T-cell (primary cell): ENCODE results near the gene LIMS2. TPM values are rescaled to one million over a fixed set of nuclear protein-coding genes. Genes with fewer than 3 reads are reported as not detected.

Experiments
- ATAC-seq, 4 experiments: fragments of 200-7000 bp in 3 of 4; fragments of 150-1000 bp in 1 of 4; cut with Tn5 transposase; replicated peaks in 1 of 4; 1 replicate in 3 of 4; 2 replicates in 1 of 4; pipeline ENCODE4 v1.10.0; 2021; ENCODE audit warnings: moderate library complexity in 3 of 4, mild to moderate bottlenecking in 2 of 4, moderate number of reproducible peaks in 1 of 4
- CTCF ChIA-PET, 2 donors: fragments of 300-600 bp; sonication (Branson Sonifier 250); formaldehyde crosslinking; loops; one replicate each; lab custom pipeline; 2022; ENCODE audit warnings: antibody characterized with exemption in 2 of 2; lab: Charles Lee
- POLR2A ChIA-PET, 2 donors: fragments of 300-600 bp; sonication (Branson Sonifier 250); formaldehyde crosslinking; loops; one replicate each; lab custom pipeline; 2022; ENCODE audit warnings: antibody characterized with exemption in 2 of 2; lab: Charles Lee
- DNase-seq, 35 experiments: peaks; one replicate each; pipeline versions ENCODE4 v3.0.0 to v3.0.0-alpha.2; 2013 to 2023
- H3K27ac ChIP-seq: one replicate; pipeline ENCODE4 v1.5.1; 2013; ENCODE audit warnings: low read length
- H3K27me3 ChIP-seq, 2 experiments: replicated peaks in 1 of 2; 1 replicate in 1 of 2; 2 replicates in 1 of 2; pipeline versions ENCODE4 v1.6.1 to v1.7.0; 2013; ENCODE audit warnings: low read length in 1 of 2, mixed read lengths in 1 of 2; ENCODE audit not compliant: control insufficient read depth in 2 of 2, insufficient read depth in 2 of 2; ENCODE audit errors: extremely low read depth in 1 of 2
- H3K36me3 ChIP-seq, 2 donors: 1 replicate in 1 of 2; 2 replicates in 1 of 2; pipeline versions ENCODE4 v1.6.1 to v1.7.0; 2013; ENCODE audit warnings: low read length in 1 of 2; ENCODE audit not compliant: control insufficient read depth in 2 of 2, insufficient read depth in 1 of 2; ENCODE audit errors: extremely low read depth in 1 of 2
- H3K4me1 ChIP-seq, 2 experiments: 1 replicate in 1 of 2; 2 replicates in 1 of 2; pipeline versions ENCODE4 v1.6.1 to v1.7.0; 2013; ENCODE audit warnings: low read length in 2 of 2, mixed read lengths in 1 of 2; ENCODE audit not compliant: insufficient read depth in 2 of 2, control insufficient read depth in 1 of 2; ENCODE audit errors: extremely low read depth in 1 of 2
- H3K4me3 ChIP-seq, 2 donors: 1 replicate in 1 of 2; 2 replicates in 1 of 2; pipeline versions ENCODE4 v1.5.1 to v1.7.0; 2013; ENCODE audit warnings: mild to moderate bottlenecking in 2 of 2, low read length in 1 of 2, moderate library complexity in 1 of 2; ENCODE audit not compliant: control insufficient read depth in 1 of 2; ENCODE audit errors: extremely low read depth in 1 of 2
- H3K9me3 ChIP-seq: 2 replicates; pipeline ENCODE4 v1.7.0; 2013
- H3K27ac Mint-ChIP-seq, 2 donors: one replicate each; pipeline ENCODE4 v1.8.0; 2020 to 2021; ENCODE audit warnings: mild to moderate bottlenecking in 2 of 2, mixed read lengths in 2 of 2
- H3K27me3 Mint-ChIP-seq, 2 donors: one replicate each; pipeline ENCODE4 v1.8.0; 2021 to 2022; ENCODE audit warnings: mixed read lengths in 2 of 2
- H3K36me3 Mint-ChIP-seq: one replicate; pipeline ENCODE4 v1.8.0; 2021; ENCODE audit warnings: mixed read lengths
- H3K4me1 Mint-ChIP-seq, 3 donors: one replicate each; pipeline ENCODE4 v1.8.0; 2020 to 2022; ENCODE audit warnings: mixed read lengths in 3 of 3, mild to moderate bottlenecking in 1 of 3
- H3K4me3 Mint-ChIP-seq, 3 donors: one replicate each; pipeline ENCODE4 v1.8.0; 2020 to 2022; ENCODE audit warnings: mild to moderate bottlenecking in 3 of 3, mixed read lengths in 3 of 3, moderate library complexity in 3 of 3
- H3K9me3 Mint-ChIP-seq, 3 donors: one replicate each; pipeline ENCODE4 v1.8.0; 2020 to 2022; ENCODE audit warnings: mixed read lengths in 3 of 3
- WGBS: methylation state at CpG from one replicate; pipeline ENCODE4 v1.1.5; 2013; ENCODE audit warnings: missing lambda C conversion rate; ENCODE audit not compliant: insufficient coverage; 5-methylcytosine and 5-hydroxymethylcytosine counted together
- total RNA-seq, 35 experiments: library from RNA in 6 of 35; stranded (reverse) in 6 of 35; fragments of 120-200 nt in 1 of 35; gene quantifications; one replicate each; pipeline versions ENCODE4 v1.2.1 to v1.2.4 and lab custom pipeline; 2013 to 2026

The LIMS2 gene
- total RNA-seq, 5 donors from 2014 or later (not counting 1 experiment from before 2014, with no cell fraction given), result 8.4 to 14.8 (median 10.3) TPM

DNA sequence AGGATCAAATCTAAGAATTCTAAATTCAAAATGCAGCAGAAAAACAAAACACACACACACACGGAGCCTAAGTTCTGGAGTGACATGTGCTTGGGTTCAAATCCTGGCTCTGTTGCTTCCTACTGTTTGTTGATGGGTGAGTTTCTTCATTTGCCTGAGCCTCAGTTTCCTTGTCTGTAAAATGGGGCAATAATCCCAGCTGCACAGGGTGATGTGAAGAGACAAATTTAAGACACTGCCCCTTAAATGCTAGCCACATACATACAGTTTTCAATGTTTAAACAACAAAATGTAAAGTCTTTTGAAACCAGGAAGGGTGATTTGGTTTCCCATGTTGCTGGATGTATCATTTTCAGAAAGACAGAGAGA, 30.3 kb downstream of the LIMS2 start:
- Histone ChIP-seq H3K4me3 (no peak overlapping the region), H3K9me3 (no peaks in the 10 kb centered on the region), H3K27ac (no peak overlapping the region), H3K27me3 (peaks cover 0 to 4% of the 10 kb centered on the region in 2 experiments), H3K36me3 (no peaks in the 10 kb centered on the region), H3K4me1 (peaks cover 26 to 64% of the 10 kb centered on the region in 2 experiments)
- Mint-ChIP-seq H3K27me3 (no peaks in the 10 kb centered on the region), H3K4me1 (peaks cover 33 to 51% (median 45%) of the 10 kb centered on the region in 3 donors), H3K27ac (peak overlapping the region; percentile 62 to 84), H3K9me3 (no peaks in the 10 kb centered on the region), H3K36me3 (no peaks in the 10 kb centered on the region), H3K4me3 (no peak overlapping the region)
- ATAC-seq (no peak), DNase-seq (no peak)
- POLR2A ChIA-PET, result interaction anchor here in 1 of 2 donors (0.6 kb wide), 1 partner anchor 52 kb away, joined by 3 read pairs; no protein-coding TSS in a partner anchor
- CTCF ChIA-PET, result interaction anchor here in 1 of 2 donors (0.5 to 1.8 kb wide), 2 partner anchors 21 to 54 kb away, joined by 5 to 9 read pairs; no protein-coding TSS in a partner anchor
- WGBS, result no CpG with 5 or more reads among the region's 1 CpG

DNA sequence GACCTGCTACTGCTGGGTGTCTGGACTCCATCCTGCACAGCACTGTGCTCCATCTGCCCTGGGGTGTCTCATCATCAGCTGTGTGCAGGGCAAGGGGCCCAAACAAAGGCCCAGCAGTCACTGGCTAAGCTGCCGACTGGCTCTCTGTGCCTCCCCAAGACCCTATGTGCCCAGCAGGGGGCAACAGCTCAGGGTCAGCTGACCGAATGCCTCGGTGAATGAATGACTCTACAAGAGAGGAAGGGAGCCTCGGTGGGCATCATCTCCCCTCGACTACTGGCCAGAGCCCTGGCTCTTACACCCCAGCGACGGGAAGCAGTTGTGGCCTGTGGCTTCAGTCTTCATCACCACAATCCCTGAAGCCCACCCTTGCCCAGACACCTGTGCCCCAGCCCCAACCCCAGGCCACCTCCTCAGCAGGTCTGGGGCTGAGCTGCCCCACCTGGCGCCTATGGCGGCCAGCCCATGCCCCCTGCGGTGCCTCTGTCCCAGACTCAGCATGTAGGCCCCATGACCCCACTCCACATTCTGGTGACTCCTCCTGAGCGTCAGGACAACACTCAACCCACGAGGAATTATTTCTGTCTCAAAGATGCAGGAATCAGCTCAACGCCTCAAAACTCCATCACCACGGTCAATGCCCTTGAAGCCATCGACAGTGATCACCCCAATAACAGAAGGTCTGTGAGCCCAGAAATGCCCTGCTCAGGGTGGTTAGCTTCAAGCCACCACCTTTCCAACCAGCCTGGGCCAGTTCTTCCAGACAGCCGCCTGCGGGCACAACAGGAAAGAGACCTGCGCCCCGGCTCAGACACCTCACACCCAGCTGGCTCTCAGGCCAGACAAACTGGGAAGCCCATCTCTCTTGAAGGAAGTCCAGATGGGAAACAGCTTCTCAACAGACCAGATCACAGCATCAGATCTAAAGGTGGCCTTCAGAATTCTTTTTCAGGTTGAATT, 31.0 kb downstream of the LIMS2 start:
- no peaks in the 10 kb centered on the region for H3K36me3 ChIP-seq
- Mint-ChIP-seq H3K36me3 (no peaks in the 10 kb centered on the region), H3K4me1 (peaks cover 34 to 51% (median 46%) of the 10 kb centered on the region in 3 donors), H3K4me3 (peak overlapping the region in 1 of 3 donors; percentile 33), H3K27me3 (no peaks in the 10 kb centered on the region), H3K27ac (peak overlapping the region; percentile 84 to 85), H3K9me3 (no peaks in the 10 kb centered on the region)
- peaks cover 23 to 64% of the 10 kb centered on the region in 2 experiments for H3K4me1 ChIP-seq
- ATAC-seq (no peak), DNase-seq (no peak)
- no peak overlapping the region for H3K4me3 ChIP-seq
- no peaks in the 10 kb centered on the region for H3K9me3 ChIP-seq
- H3K27ac ChIP-seq, result no peak overlapping the region
- peaks cover 0 to 2% of the 10 kb centered on the region in 2 experiments for H3K27me3 ChIP-seq
- POLR2A ChIA-PET, result no interaction called here
- CTCF ChIA-PET, result interaction anchor here (0.6 to 1.8 kb wide), 2 partner anchors 53 to 460 kb away, joined by 3 to 5 read pairs; no protein-coding TSS in a partner anchor
- 92% methylated on average over 10 of the region's 19 CpGs for WGBS

DNA sequence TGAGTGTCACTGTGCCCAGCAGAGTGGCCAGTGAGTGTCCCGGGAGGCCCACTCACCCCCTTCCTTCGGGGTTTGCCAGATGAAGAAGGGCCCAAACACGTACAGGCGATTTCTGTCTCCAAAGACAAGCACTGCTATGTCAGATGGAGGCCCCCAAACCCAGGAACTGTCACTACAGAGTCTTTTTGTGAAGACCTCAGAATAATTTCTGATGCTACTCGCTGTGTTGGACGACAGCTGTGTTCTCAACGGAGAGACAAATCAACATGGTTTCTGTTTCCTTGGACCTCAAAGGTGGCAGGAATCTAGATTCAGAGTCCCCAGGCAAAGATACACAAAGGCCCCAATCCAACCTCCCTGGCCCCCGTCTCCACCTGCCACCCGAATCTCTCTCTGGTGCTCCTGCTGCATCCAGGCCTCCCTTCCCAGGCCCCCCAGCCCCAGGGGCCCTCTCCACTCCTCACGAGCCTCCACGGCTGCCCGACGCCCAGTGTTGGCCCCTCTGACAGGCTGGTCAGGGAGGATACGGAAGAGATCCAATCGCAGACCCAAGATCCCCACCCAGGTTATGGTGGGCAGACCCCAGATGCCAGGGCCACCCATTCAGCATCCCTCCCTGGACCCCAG, 31.8 kb downstream of the LIMS2 start:
- peaks cover 27 to 65% of the 10 kb centered on the region in 2 experiments for H3K4me1 ChIP-seq
- WGBS, result 93% methylated on average over 11 of the region's 15 CpGs
- DNase-seq, result no peak
- H3K36me3 ChIP-seq, result peaks cover 0 to under 1% of the 10 kb centered on the region in 2 donors
- POLR2A ChIA-PET, result no interaction called here
- H3K27ac ChIP-seq, result no peak overlapping the region
- ATAC-seq, result no peak
- Mint-ChIP-seq H3K36me3 (no peaks in the 10 kb centered on the region), H3K27ac (peak overlapping the region; percentile 84 to 90), H3K27me3 (no peaks in the 10 kb centered on the region), H3K4me3 (peak overlapping the region in 1 of 3 donors; percentile 33), H3K9me3 (no peaks in the 10 kb centered on the region), H3K4me1 (peaks cover 36 to 51% (median 48%) of the 10 kb centered on the region in 3 donors)
- no peak overlapping the region for H3K4me3 ChIP-seq
- H3K27me3 ChIP-seq, result peaks cover 0 to 2% of the 10 kb centered on the region in 2 experiments
- CTCF ChIA-PET, result no interaction called here
- no peaks in the 10 kb centered on the region for H3K9me3 ChIP-seq

DNA sequence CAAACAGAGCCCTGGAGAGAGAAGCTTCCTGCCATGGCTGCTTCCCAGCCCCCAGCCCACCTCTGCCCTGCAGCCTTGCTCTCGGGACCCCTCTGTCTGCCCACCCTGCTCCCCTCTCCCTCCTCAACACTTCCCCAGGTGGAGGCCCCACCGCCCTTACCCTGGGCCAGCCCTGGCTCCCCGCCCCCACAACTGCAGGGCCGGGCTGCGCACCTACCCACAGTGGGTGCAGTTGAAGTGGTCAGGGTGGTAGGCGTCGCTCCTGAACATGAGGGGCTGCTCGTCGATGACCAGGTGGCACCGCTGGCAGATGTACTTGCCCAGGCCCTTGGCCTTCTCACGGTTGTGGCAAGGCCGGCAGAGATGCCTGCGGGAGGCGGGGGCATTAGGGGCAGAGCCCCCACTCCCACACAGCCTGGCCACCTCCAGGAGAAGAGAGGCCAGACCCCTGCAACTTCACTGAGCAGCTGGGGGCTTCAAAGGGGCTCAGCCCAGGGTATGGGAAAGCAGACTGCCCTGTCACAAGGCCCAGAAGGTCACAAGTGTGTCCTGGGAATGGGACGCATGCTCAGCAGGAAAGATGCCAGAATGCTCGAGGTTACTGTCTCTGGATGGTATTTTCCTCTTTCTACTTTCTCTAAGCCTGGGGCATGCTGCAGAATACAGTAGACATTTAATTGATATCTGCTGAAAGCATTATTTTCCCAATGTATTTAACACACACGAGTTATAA, 32.5 kb downstream of the LIMS2 start:
- peak overlapping the region in 1 of 3 donors; percentile 75 for H3K4me3 Mint-ChIP-seq
- Histone ChIP-seq H3K36me3 (peaks cover 0 to 3% of the 10 kb centered on the region in 2 donors), H3K4me1 (peaks cover 33 to 68% of the 10 kb centered on the region in 2 experiments), H3K9me3 (no peaks in the 10 kb centered on the region), H3K27me3 (peaks cover 0 to 2% of the 10 kb centered on the region in 2 experiments), H3K27ac (peak overlapping the region; percentile 38), H3K4me3 (no peak overlapping the region)
- peak overlapping the region; percentile 90 for H3K27ac Mint-ChIP-seq
- ChIA-PET CTCF (interaction anchor here in 1 of 2 donors (0.5 kb wide), 1 partner anchor 193 kb away, joined by 6 read pairs; no protein-coding TSS in a partner anchor), POLR2A (no interaction called here)
- no peaks in the 10 kb centered on the region for H3K36me3 Mint-ChIP-seq
- no peaks in the 10 kb centered on the region for H3K9me3 Mint-ChIP-seq
- 83% methylated on average over 12 of the region's 17 CpGs for WGBS
- H3K4me1 Mint-ChIP-seq, result peaks cover 35 to 48% (median 47%) of the 10 kb centered on the region in 3 donors
- ATAC-seq (no peak), DNase-seq (no peak)
- H3K27me3 Mint-ChIP-seq, result no peaks in the 10 kb centered on the region

DNA sequence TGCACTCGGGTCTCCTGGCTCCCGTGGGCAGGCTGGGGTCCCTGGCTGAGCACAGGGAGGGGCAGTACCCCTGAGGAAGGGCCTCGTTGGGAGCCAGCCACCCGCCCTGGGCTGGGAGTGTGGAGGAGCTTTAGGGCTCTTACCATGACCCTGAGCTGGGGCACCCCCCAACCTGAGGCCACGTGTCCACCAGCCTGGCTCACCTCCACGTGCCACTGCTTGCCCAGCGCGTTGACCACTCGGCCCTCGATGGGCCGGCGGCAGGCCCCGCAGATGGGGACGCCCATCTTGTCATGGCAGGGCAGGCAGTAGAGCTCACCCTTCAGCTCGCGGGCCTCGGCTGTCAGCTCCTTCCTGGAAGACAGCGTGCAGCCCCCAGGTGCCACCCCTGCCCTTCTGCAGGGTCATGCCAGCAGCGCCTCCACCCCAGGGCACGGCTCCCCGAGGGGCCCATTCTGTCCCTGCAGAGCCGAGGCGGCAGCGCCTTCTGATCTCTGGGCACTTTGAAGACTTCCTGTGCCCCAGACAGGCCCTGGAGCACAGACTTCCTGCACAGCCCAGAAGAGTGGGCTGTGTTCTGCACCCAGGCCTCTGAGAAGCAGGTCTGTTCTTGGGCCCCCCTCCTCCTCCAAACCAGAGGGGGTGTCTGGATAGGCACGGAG, 33.4 kb downstream of the LIMS2 start:
- Histone ChIP-seq H3K27me3 (peaks cover 0 to 2% of the 10 kb centered on the region in 2 experiments), H3K36me3 (peaks cover 0 to 3% of the 10 kb centered on the region in 2 donors), H3K27ac (peak overlapping the region; percentile 70), H3K4me3 (peak overlapping the region; percentile 51 to 56), H3K4me1 (peaks cover 40 to 73% of the 10 kb centered on the region in 2 experiments), H3K9me3 (no peaks in the 10 kb centered on the region)
- DNase-seq (peak; percentile 21 to 75 (median 50)), ATAC-seq (peak; percentile 86 to 93 (median 89))
- peaks cover 40 to 50% (median 44%) of the 10 kb centered on the region in 3 donors for H3K4me1 Mint-ChIP-seq
- H3K27me3 Mint-ChIP-seq, result no peaks in the 10 kb centered on the region
- POLR2A ChIA-PET, result no interaction called here
- CTCF ChIA-PET, result interaction anchor here in 1 of 2 donors (0.6 kb wide), 1 partner anchor 11 kb away, joined by 9 read pairs; no protein-coding TSS in a partner anchor
- H3K9me3 Mint-ChIP-seq, result no peaks in the 10 kb centered on the region
- peak overlapping the region; percentile 90 for H3K27ac Mint-ChIP-seq
- WGBS, result 17% methylated on average over 19 of the region's 25 CpGs
- H3K36me3 Mint-ChIP-seq, result no peaks in the 10 kb centered on the region
- peak overlapping the region; percentile 41 to 75 (median 65) for H3K4me3 Mint-ChIP-seq
